HEK293 (cell line): ENCODE data around the gene ZBED5.

Experiments used
- GLIS2 ChIP-seq: fragments of 450-650 bp; formaldehyde crosslinking; IDR thresholded peaks from 2 replicates; pipeline ENCODE4 v1.5.1; 2016; ENCODE audit warnings: missing biosample characterization, missing genetic modification characterization
- KLF7 ChIP-seq: fragments of 450-650 bp; formaldehyde crosslinking; IDR thresholded peaks from 2 replicates; pipeline ENCODE4 v1.5.1; 2016; ENCODE audit warnings: missing biosample characterization, missing genetic modification characterization, borderline replicate concordance
- SP2 ChIP-seq: fragments of 450-650 bp; formaldehyde crosslinking; IDR thresholded peaks from 2 replicates; pipeline ENCODE4 v1.5.1; 2016; ENCODE audit warnings: missing biosample characterization, missing genetic modification characterization
- ZNF112 ChIP-seq: fragments of 450-650 bp; formaldehyde crosslinking; IDR thresholded peaks from 2 replicates; pipeline ENCODE4 v1.5.0; 2017; ENCODE audit warnings: missing biosample characterization, missing genetic modification characterization
- ZNF138 ChIP-seq: fragments of 450-650 bp; formaldehyde crosslinking; IDR thresholded peaks from 2 replicates; pipeline ENCODE4 v1.5.1; 2016; ENCODE audit warnings: missing biosample characterization, missing genetic modification characterization, borderline replicate concordance
- ZNF157 ChIP-seq: fragments of 450-650 bp; formaldehyde crosslinking; IDR thresholded peaks from 2 replicates; pipeline ENCODE4 v1.5.1; 2016; ENCODE audit warnings: missing biosample characterization, missing genetic modification characterization
- ZNF19 ChIP-seq: fragments of 450-650 bp; formaldehyde crosslinking; IDR thresholded peaks from 2 replicates; pipeline ENCODE4; 2016; ENCODE audit warnings: missing biosample characterization, missing genetic modification characterization, low read depth
- ZNF202 ChIP-seq: fragments of 450-650 bp; formaldehyde crosslinking; IDR thresholded peaks from 2 replicates; pipeline ENCODE4 v1.5.1; 2016; ENCODE audit warnings: missing biosample characterization, missing genetic modification characterization, borderline replicate concordance
- ZNF341 ChIP-seq: fragments of 450-650 bp; formaldehyde crosslinking; IDR thresholded peaks from 2 replicates; pipeline ENCODE4; 2016; ENCODE audit warnings: low read depth, missing biosample characterization, missing genetic modification characterization
- ZNF426 ChIP-seq: fragments of 450-650 bp; formaldehyde crosslinking; IDR thresholded peaks from 2 replicates; pipeline ENCODE4 v1.5.1; 2017; ENCODE audit warnings: missing biosample characterization, missing genetic modification characterization, mild to moderate bottlenecking, inconsistent platforms, moderate library complexity
- ZNF560 ChIP-seq: fragments of 450-650 bp; formaldehyde crosslinking; IDR thresholded peaks from 2 replicates; pipeline ENCODE4 v1.5.1; 2017; ENCODE audit warnings: missing biosample characterization, missing genetic modification characterization, borderline replicate concordance
- ZNF610 ChIP-seq: fragments of 450-650 bp; formaldehyde crosslinking; IDR thresholded peaks from 2 replicates; pipeline ENCODE4 v1.5.1; 2016; ENCODE audit warnings: missing biosample characterization, missing genetic modification characterization, borderline replicate concordance
- ZNF658 ChIP-seq: fragments of 450-650 bp; formaldehyde crosslinking; IDR thresholded peaks from 2 replicates; pipeline ENCODE4; 2016; ENCODE audit warnings: missing biosample characterization, missing genetic modification characterization
- ZNF785 ChIP-seq: fragments of 450-650 bp; formaldehyde crosslinking; IDR thresholded peaks from 2 replicates; pipeline ENCODE4 v1.5.1; 2016; ENCODE audit warnings: missing biosample characterization, missing genetic modification characterization
- ZNF792 ChIP-seq: fragments of 450-650 bp; formaldehyde crosslinking; IDR thresholded peaks from 2 replicates; pipeline ENCODE4 v1.5.1; 2016; ENCODE audit warnings: missing biosample characterization, missing genetic modification characterization
- TF ChIP-seq, protein P1 (sequence below): fragments of 450-650 bp; formaldehyde crosslinking; IDR thresholded peaks from 2 replicates; pipeline ENCODE4 v1.5.1; 2016; ENCODE audit warnings: missing biosample characterization, missing genetic modification characterization
- TF ChIP-seq, protein P2 (sequence below): fragments of 450-650 bp; formaldehyde crosslinking; IDR thresholded peaks from 2 replicates; pipeline ENCODE4 v1.5.1; 2016; ENCODE audit warnings: missing biosample characterization, missing genetic modification characterization
- TF ChIP-seq, protein P3 (sequence below): fragments of 450-650 bp; formaldehyde crosslinking; IDR thresholded peaks from 2 replicates; pipeline ENCODE4 v1.5.1; 2016; ENCODE audit warnings: missing biosample characterization, missing genetic modification characterization
- TF ChIP-seq, protein P4 (sequence below): fragments of 450-650 bp; formaldehyde crosslinking; IDR thresholded peaks from 2 replicates; pipeline ENCODE4 v1.5.1; 2017; ENCODE audit warnings: missing biosample characterization, missing genetic modification characterization
- TF ChIP-seq, protein P5 (sequence below): fragments of 450-650 bp; formaldehyde crosslinking; IDR thresholded peaks from 2 replicates; pipeline ENCODE4 v1.5.1; 2016; ENCODE audit warnings: missing biosample characterization, missing genetic modification characterization
- TF ChIP-seq, protein P6 (sequence below): fragments of 450-650 bp; formaldehyde crosslinking; IDR thresholded peaks from 2 replicates; pipeline ENCODE4 v1.5.1; 2017; ENCODE audit warnings: missing biosample characterization, missing genetic modification characterization
- TF ChIP-seq, protein P7 (sequence below): fragments of 450-650 bp; IDR thresholded peaks from 2 replicates; pipeline ENCODE4 v1.5.1; 2018; ENCODE audit warnings: missing biosample characterization, mild to moderate bottlenecking, missing genetic modification characterization

ZBED5 gene

DNA sequence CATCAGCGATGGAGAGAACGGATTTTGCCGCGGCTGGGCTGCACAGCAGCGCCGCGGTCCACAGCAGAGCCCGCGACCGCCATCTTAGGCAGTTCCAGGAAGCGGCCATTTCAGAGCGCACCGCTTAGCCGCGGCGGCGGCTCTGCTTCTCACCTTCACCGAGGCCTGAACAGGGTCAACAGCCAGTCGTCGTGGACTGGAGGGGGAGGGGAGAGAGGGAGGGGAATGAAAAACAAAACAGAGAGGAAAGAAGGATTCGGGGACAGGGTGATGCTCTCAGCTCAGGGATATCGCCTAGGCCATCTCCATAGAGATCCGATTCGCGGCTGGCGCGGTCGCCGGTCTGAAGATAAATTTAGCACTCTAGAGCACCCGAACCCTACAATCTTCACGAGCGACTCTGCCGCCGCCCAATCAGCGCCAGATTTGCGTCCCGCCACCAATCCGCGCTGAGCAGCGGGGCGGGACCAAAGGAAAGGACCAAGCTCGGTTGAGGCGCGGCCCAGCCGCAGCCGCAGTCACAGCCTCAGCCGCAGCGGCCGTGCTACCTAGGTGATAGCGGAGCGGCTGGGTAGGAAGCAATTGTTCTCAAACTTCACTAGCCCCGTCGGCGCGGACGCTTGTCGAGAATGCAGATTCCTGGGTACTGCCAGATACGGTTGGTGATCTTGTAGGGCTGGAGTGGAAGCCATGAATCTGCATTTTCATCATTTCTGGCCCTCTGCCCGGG, at the start of gene ZBED5 (continued):
- TF ChIP-seq ZNF785: no peak
- no peak for TF ChIP-seq ZNF426 (tag by site-specific recombination)
- TF ChIP-seq, protein P1, sequence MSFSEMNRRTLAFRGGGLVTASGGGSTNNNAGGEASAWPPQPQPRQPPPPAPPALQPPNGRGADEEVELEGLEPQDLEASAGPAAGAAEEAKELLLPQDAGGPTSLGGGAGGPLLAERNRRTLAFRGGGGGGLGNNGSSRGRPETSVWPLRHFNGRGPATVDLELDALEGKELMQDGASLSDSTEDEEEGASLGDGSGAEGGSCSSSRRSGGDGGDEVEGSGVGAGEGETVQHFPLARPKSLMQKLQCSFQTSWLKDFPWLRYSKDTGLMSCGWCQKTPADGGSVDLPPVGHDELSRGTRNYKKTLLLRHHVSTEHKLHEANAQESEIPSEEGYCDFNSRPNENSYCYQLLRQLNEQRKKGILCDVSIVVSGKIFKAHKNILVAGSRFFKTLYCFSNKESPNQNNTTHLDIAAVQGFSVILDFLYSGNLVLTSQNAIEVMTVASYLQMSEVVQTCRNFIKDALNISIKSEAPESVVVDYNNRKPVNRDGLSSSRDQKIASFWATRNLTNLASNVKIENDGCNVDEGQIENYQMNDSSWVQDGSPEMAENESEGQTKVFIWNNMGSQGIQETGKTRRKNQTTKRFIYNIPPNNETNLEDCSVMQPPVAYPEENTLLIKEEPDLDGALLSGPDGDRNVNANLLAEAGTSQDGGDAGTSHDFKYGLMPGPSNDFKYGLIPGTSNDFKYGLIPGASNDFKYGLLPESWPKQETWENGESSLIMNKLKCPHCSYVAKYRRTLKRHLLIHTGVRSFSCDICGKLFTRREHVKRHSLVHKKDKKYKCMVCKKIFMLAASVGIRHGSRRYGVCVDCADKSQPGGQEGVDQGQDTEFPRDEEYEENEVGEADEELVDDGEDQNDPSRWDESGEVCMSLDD: no peak; the same call in 1 of the 2 replicates
- no peak for TF ChIP-seq ZNF792 (tag by site-specific recombination)
- TF ChIP-seq ZNF560 (tag by site-specific recombination): no peak
- no peak for TF ChIP-seq ZNF138 (tag by site-specific recombination)
- TF ChIP-seq, protein P2, sequence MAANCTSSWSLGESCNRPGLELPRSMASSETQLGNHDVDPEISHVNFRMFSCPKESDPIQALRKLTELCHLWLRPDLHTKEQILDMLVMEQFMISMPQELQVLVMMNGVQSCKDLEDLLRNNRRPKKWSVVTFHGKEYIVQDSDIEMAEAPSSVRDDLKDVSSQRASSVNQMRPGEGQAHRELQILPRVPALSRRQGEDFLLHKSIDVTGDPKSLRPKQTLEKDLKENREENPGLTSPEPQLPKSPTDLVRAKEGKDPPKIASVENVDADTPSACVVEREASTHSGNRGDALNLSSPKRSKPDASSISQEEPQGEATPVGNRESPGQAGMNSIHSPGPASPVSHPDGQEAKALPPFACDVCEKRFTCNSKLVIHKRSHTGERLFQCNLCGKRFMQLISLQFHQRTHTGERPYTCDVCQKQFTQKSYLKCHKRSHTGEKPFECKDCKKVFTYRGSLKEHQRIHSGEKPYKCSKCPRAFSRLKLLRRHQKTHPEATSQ (tag by site-specific recombination): peak; percentile 40; the same call in 1 of the 2 replicates
- TF ChIP-seq, protein P3, sequence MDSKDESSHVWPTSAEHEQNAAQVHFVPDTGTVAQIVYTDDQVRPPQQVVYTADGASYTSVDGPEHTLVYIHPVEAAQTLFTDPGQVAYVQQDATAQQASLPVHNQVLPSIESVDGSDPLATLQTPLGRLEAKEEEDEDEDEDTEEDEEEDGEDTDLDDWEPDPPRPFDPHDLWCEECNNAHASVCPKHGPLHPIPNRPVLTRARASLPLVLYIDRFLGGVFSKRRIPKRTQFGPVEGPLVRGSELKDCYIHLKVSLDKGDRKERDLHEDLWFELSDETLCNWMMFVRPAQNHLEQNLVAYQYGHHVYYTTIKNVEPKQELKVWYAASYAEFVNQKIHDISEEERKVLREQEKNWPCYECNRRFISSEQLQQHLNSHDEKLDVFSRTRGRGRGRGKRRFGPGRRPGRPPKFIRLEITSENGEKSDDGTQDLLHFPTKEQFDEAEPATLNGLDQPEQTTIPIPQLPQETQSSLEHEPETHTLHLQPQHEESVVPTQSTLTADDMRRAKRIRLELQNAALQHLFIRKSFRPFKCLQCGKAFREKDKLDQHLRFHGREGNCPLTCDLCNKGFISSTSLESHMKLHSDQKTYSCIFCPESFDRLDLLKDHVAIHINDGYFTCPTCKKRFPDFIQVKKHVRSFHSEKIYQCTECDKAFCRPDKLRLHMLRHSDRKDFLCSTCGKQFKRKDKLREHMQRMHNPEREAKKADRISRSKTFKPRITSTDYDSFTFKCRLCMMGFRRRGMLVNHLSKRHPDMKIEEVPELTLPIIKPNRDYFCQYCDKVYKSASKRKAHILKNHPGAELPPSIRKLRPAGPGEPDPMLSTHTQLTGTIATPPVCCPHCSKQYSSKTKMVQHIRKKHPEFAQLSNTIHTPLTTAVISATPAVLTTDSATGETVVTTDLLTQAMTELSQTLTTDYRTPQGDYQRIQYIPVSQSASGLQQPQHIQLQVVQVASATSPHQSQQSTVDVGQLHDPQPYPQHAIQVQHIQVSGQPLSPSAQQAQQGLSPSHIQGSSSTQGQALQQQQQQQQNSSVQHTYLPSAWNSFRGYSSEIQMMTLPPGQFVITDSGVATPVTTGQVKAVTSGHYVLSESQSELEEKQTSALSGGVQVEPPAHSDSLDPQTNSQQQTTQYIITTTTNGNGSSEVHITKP: 0 out of 2 replicates have a peak, but pooled peaks have one; percentile 40
- no peak for TF ChIP-seq ZNF112 (tag by site-specific recombination)
- peak; percentile 19; the same call in 1 of the 2 replicates for TF ChIP-seq ZNF610
- TF ChIP-seq, protein P4, sequence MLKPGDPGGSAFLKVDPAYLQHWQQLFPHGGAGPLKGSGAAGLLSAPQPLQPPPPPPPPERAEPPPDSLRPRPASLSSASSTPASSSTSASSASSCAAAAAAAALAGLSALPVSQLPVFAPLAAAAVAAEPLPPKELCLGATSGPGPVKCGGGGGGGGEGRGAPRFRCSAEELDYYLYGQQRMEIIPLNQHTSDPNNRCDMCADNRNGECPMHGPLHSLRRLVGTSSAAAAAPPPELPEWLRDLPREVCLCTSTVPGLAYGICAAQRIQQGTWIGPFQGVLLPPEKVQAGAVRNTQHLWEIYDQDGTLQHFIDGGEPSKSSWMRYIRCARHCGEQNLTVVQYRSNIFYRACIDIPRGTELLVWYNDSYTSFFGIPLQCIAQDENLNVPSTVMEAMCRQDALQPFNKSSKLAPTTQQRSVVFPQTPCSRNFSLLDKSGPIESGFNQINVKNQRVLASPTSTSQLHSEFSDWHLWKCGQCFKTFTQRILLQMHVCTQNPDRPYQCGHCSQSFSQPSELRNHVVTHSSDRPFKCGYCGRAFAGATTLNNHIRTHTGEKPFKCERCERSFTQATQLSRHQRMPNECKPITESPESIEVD (tag by site-specific recombination): no peak
- TF ChIP-seq ZNF202 (tag by site-specific recombination): no peak
- peak; percentile 89 for TF ChIP-seq ZNF341 (tag by site-specific recombination)
- TF ChIP-seq, protein P5, sequence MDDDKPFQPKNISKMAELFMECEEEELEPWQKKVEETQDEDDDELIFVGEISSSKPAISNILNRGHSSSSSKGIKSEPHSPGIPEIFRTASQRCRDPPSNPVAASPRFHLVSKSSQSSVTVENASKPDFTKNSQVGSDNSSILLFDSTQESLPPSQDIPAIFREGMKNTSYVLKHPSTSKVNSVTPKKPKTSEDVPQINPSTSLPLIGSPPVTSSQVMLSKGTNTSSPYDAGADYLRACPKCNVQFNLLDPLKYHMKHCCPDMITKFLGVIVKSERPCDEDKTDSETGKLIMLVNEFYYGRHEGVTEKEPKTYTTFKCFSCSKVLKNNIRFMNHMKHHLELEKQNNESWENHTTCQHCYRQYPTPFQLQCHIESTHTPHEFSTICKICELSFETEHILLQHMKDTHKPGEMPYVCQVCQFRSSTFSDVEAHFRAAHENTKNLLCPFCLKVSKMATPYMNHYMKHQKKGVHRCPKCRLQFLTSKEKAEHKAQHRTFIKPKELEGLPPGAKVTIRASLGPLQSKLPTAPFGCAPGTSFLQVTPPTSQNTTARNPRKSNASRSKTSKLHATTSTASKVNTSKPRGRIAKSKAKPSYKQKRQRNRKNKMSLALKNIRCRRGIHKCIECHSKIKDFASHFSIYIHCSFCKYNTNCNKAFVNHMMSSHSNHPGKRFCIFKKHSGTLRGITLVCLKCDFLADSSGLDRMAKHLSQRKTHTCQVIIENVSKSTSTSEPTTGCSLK (tag by site-specific recombination): no peak
- TF ChIP-seq ZNF157 (tag by site-specific recombination): no peak
- TF ChIP-seq ZNF19 (tag by site-specific recombination): no peak
- no peak for TF ChIP-seq KLF7 (tag by site-specific recombination)
- TF ChIP-seq, protein P6, sequence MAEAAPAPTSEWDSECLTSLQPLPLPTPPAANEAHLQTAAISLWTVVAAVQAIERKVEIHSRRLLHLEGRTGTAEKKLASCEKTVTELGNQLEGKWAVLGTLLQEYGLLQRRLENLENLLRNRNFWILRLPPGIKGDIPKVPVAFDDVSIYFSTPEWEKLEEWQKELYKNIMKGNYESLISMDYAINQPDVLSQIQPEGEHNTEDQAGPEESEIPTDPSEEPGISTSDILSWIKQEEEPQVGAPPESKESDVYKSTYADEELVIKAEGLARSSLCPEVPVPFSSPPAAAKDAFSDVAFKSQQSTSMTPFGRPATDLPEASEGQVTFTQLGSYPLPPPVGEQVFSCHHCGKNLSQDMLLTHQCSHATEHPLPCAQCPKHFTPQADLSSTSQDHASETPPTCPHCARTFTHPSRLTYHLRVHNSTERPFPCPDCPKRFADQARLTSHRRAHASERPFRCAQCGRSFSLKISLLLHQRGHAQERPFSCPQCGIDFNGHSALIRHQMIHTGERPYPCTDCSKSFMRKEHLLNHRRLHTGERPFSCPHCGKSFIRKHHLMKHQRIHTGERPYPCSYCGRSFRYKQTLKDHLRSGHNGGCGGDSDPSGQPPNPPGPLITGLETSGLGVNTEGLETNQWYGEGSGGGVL (tag by site-specific recombination): peak; percentile 59
- TF ChIP-seq ZNF658 (tag by site-specific recombination): no peak
- no peak for TF ChIP-seq GLIS2 (tag by site-specific recombination)
- TF ChIP-seq SP2: peak; percentile 86
- TF ChIP-seq, protein P7, sequence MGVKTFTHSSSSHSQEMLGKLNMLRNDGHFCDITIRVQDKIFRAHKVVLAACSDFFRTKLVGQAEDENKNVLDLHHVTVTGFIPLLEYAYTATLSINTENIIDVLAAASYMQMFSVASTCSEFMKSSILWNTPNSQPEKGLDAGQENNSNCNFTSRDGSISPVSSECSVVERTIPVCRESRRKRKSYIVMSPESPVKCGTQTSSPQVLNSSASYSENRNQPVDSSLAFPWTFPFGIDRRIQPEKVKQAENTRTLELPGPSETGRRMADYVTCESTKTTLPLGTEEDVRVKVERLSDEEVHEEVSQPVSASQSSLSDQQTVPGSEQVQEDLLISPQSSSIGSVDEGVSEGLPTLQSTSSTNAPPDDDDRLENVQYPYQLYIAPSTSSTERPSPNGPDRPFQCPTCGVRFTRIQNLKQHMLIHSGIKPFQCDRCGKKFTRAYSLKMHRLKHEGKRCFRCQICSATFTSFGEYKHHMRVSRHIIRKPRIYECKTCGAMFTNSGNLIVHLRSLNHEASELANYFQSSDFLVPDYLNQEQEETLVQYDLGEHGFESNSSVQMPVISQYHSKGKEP (tag by site-specific recombination): no peak
